Loucy (cell line): ENCODE measurements around the gene ARPC3.
"Not testable (repeated sequence)": the region's sequence is repeated elsewhere in the genome, so short reads cannot be mapped to it uniquely, and the experiment has no call there.

Source experiments
- EZH2phosphoT487 ChIP-seq: fragments of 200-600 bp; IDR thresholded peaks from 2 replicates; pipeline ENCODE4 v1.6.1; 2018; ENCODE audit warnings: antibody characterized with exemption, mild to moderate bottlenecking, moderate library complexity, borderline replicate concordance
- TF ChIP-seq, protein P1 (sequence below): fragments of 200-600 bp; sonication (generic); conservative IDR thresholded peaks from 2 replicates; pipeline ENCODE4 v1.5.1; 2014; ENCODE audit warnings: mild to moderate bottlenecking, antibody characterized with exemption, low read length

DNA sequence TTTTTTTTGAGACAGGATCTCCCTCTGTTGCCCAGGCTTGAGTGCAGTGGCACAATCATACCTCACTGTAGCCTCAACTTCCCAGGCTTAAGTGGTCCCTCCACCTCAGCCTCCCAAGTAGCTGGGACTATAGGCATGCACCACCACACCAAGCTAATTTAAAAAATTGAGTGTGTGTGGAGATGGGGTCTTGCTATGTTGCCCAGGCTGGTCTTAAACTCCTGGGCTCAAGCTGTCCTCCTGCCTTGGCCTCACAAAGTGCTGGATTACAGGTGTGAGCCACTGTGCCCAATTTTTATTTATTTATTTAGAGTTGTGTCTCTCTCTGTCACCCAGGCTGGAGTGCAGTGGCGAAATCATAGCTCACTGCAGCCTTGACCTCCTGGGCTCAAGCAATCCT, 29.5 kb downstream of the ARPC3 start:
- TF ChIP-seq, protein P1, sequence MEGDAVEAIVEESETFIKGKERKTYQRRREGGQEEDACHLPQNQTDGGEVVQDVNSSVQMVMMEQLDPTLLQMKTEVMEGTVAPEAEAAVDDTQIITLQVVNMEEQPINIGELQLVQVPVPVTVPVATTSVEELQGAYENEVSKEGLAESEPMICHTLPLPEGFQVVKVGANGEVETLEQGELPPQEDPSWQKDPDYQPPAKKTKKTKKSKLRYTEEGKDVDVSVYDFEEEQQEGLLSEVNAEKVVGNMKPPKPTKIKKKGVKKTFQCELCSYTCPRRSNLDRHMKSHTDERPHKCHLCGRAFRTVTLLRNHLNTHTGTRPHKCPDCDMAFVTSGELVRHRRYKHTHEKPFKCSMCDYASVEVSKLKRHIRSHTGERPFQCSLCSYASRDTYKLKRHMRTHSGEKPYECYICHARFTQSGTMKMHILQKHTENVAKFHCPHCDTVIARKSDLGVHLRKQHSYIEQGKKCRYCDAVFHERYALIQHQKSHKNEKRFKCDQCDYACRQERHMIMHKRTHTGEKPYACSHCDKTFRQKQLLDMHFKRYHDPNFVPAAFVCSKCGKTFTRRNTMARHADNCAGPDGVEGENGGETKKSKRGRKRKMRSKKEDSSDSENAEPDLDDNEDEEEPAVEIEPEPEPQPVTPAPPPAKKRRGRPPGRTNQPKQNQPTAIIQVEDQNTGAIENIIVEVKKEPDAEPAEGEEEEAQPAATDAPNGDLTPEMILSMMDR, result not testable (repeated sequence)
- not testable (repeated sequence) for TF ChIP-seq EZH2phosphoT487
